ENCODE measurements around the gene BCO2.

The BCO2 gene

DNA sequence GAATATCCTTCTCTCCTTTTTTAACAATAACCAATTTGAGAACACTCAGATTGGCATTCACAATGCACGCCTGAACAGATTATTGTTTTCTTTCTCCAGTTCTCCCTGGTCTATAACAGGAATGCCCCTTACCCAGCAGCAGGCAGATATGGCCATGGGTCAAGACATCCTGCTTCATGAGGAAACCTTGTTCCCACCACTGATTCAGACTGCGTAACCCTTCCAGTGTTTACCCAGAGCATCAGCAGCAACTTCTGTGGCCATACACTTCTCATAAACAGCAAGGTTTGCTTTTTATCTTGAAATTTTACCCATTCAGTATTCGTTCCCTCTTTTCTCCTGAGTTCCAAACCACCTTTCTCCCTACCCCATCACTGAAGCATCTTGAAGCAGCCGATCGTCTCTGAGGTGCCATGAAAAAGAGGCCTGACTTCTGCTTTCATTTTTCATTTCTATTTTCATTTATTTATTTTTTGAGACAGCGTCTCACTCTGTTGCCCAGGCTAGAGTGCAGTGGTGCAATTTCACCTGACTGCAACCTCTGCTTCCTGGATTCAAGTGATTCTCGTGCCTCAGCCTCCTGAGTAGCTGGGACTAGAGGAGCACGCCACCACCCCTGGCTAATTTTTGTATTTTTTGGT, 60.6 kb downstream of the BCO2 start:
- TF ChIP-seq, protein P1, sequence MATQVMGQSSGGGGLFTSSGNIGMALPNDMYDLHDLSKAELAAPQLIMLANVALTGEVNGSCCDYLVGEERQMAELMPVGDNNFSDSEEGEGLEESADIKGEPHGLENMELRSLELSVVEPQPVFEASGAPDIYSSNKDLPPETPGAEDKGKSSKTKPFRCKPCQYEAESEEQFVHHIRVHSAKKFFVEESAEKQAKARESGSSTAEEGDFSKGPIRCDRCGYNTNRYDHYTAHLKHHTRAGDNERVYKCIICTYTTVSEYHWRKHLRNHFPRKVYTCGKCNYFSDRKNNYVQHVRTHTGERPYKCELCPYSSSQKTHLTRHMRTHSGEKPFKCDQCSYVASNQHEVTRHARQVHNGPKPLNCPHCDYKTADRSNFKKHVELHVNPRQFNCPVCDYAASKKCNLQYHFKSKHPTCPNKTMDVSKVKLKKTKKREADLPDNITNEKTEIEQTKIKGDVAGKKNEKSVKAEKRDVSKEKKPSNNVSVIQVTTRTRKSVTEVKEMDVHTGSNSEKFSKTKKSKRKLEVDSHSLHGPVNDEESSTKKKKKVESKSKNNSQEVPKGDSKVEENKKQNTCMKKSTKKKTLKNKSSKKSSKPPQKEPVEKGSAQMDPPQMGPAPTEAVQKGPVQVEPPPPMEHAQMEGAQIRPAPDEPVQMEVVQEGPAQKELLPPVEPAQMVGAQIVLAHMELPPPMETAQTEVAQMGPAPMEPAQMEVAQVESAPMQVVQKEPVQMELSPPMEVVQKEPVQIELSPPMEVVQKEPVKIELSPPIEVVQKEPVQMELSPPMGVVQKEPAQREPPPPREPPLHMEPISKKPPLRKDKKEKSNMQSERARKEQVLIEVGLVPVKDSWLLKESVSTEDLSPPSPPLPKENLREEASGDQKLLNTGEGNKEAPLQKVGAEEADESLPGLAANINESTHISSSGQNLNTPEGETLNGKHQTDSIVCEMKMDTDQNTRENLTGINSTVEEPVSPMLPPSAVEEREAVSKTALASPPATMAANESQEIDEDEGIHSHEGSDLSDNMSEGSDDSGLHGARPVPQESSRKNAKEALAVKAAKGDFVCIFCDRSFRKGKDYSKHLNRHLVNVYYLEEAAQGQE (IDR thresholded peaks at IDR 0.05; ENCODE audit: insufficient read depth in 1 of 2, low read depth in 2 of 2, low read length in 2 of 2), result no peak
- no peak for TF ChIP-seq POLR2AphosphoS5 (IDR thresholded peaks at IDR 0.05; ENCODE audit: low read depth, low read length)
- TF ChIP-seq FOXP2 (optimal IDR thresholded peaks at IDR 0.05; ENCODE audit: borderline replicate concordance, extremely low read depth, extremely low read length, insufficient read depth), result no peak
- TF ChIP-seq SIN3A (IDR thresholded peaks at IDR 0.05; ENCODE audit: borderline replicate concordance, insufficient read depth, low read length), result no peak
- TF ChIP-seq TAF1 (IDR thresholded peaks at IDR 0.05; ENCODE audit: borderline replicate concordance, insufficient read depth, low read length), result no peak

DNA sequence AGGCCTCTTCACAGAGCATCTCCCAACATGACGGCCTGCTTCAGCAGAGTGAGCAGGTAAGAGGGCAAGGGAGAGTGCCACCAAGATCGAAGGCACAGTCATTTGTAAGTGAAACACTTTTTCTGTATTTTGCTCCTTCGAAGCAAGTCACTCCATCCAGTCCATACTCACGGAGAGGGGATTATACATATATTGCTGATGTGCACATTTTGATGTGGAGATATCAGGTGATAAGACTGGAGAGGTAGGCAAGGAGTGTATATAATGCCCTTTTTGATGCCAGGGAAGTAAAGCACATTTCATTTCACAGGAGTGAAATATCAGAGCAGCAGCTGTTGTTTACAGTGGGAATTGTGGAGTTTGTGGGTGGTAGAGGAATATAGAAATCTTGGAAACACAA, 62.1 kb downstream of the BCO2 start:
- TF ChIP-seq POLR2AphosphoS5 (IDR thresholded peaks at IDR 0.05; ENCODE audit: low read depth, low read length), result no peak

DNA sequence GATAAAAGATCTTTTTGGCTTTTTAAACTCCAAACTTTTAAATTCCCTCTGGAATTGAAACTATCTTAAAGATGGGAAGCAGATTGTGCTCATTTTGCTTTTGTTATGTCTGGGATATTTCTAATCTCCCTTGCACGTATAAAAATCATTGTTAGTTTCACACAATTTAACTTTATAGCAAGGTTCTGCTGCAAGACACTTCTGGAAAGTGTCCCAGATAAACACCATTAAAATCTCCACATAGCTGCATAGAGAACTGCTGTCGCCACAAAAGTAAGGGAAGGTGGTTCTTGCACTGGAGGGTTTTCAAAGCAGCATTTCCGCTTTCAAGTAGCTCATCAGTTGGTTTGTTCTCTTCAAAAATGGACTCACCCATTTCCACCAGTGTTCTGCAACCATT, 62.7 kb downstream of the BCO2 start:
- TF ChIP-seq, protein P1 (IDR thresholded peaks at IDR 0.05; ENCODE audit: insufficient read depth in 1 of 2, low read depth in 2 of 2, low read length in 2 of 2), result no peak
- no peak for TF ChIP-seq SIN3A (IDR thresholded peaks at IDR 0.05; ENCODE audit: borderline replicate concordance, insufficient read depth, low read length)
- no peak for TF ChIP-seq POLR2AphosphoS5 (IDR thresholded peaks at IDR 0.05; ENCODE audit: low read depth, low read length)
- no peak for TF ChIP-seq FOXP2 (optimal IDR thresholded peaks at IDR 0.05; ENCODE audit: borderline replicate concordance, extremely low read depth, extremely low read length, insufficient read depth)
- no peak for TF ChIP-seq TAF1 (IDR thresholded peaks at IDR 0.05; ENCODE audit: borderline replicate concordance, insufficient read depth, low read length)

DNA sequence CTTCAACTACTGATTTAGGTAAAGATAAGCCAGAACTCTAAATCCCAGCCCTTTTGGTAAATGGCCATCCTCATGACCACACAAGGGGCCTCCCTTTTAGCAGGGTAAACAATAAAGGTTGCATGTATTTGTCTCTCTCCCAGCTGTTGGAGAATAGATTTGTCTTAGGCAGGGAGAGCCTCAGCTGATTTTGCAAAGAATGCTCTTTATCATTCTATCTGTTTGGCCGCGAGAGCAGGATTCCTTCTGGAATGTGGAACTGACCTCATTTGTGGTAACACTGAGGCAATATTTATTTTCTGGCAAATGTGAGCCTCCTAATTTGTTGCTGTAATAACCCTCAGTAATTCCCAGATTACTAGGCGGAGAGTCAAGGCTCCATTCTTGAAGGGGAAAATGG, 66.2 kb downstream of the BCO2 start:
- TF ChIP-seq FOXP2 (optimal IDR thresholded peaks at IDR 0.05; ENCODE audit: borderline replicate concordance, extremely low read depth, extremely low read length, insufficient read depth) (no peak), TAF1 (IDR thresholded peaks at IDR 0.05; ENCODE audit: borderline replicate concordance, insufficient read depth, low read length) (no peak), SIN3A (IDR thresholded peaks at IDR 0.05; ENCODE audit: borderline replicate concordance, insufficient read depth, low read length) (no peak), POLR2AphosphoS5 (IDR thresholded peaks at IDR 0.05; ENCODE audit: low read depth, low read length) (no peak)
- TF ChIP-seq, protein P1 (IDR thresholded peaks at IDR 0.05; ENCODE audit: insufficient read depth in 1 of 2, low read depth in 2 of 2, low read length in 2 of 2), result no peak

DNA sequence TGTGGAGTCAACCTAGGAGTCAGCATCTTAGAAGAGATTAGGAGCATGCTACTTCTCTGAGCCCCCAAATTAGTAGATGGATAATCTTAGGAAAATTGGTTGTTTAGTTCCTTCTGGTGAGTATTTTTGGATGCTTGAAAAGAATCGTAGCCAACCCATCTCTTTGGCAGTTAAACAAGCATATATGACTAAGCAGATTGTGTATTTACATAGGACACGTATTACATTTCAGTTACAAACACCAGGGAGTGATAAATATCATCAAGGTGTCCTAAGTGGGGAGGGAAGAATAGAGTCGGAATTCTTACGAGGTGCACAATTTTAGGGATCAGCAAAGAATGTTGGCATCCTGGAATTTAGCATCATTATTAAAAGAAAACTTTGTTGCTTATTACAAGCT, 71.9 kb downstream of the BCO2 start:
- TF ChIP-seq POLR2AphosphoS5 (IDR thresholded peaks at IDR 0.05; ENCODE audit: low read depth, low read length) (no peak), FOXP2 (optimal IDR thresholded peaks at IDR 0.05; ENCODE audit: borderline replicate concordance, extremely low read depth, extremely low read length, insufficient read depth) (no peak), TAF1 (IDR thresholded peaks at IDR 0.05; ENCODE audit: borderline replicate concordance, insufficient read depth, low read length) (no peak), SIN3A (IDR thresholded peaks at IDR 0.05; ENCODE audit: borderline replicate concordance, insufficient read depth, low read length) (no peak)
- TF ChIP-seq, protein P1 (IDR thresholded peaks at IDR 0.05; ENCODE audit: insufficient read depth in 1 of 2, low read depth in 2 of 2, low read length in 2 of 2), result no peak

All from PFSK-1 (cell line).